K562 (cell line): Measurements from ENCODE around the gene FAM187B. TPM values are rescaled to one million over a fixed set of nuclear protein-coding genes. Genes with fewer than 3 reads are reported as not detected.
A peak's percentile ranks its signal among the peaks of the same experiment; 100 is the strongest.

Experiments used
- HIVEP1 ChIP-seq: fragments of 250-450 bp; sonication (Bioruptor Pico); IDR thresholded peaks from 2 replicates; pipeline ENCODE4 v1.4.0; 2020; ENCODE audit warnings: mild to moderate bottlenecking
- NR2C2 ChIP-seq, 2 experiments: fragments of 200-800 bp in 1 of 2; sonication (Bioruptor generic) in 1 of 2; sonication (generic) in 1 of 2; formaldehyde crosslinking in 1 of 2; IDR thresholded peaks; 2 replicates each; pipeline versions ENCODE4 v1.6.1 to v1.8.0; 2016 to 2022; ENCODE audit warnings: mild to moderate bottlenecking in 1 of 2, missing compliant biosample characterization in 1 of 2, missing genetic modification characterization in 1 of 2, missing genetic modification reagents in 1 of 2
- POLR2A ChIP-seq: fragments of 450-650 bp; conservative IDR thresholded peaks from 2 replicates; pipeline ENCODE4 v1.6.1; 2016
- TCF7L2 ChIP-seq: fragments of 150-350 bp; IDR thresholded peaks from 2 replicates; pipeline ENCODE4 v1.6.1; 2016; ENCODE audit warnings: low read depth, mild to moderate bottlenecking, low read length, moderate library complexity
- TCFL5 ChIP-seq: fragments of 250-450 bp; sonication (Bioruptor Pico); conservative IDR thresholded peaks from 2 replicates; pipeline ENCODE4 v1.6.1; 2021; ENCODE audit warnings: mild to moderate bottlenecking, moderate library complexity, matching md5 sums
- ZZZ3 ChIP-seq: fragments of 450-650 bp; IDR thresholded peaks from 2 replicates; pipeline ENCODE4 v1.6.1; 2016; ENCODE audit warnings: antibody characterized with exemption, mild to moderate bottlenecking, moderate library complexity
- polyA plus RNA-seq, 8 experiments: library from polyadenylated mRNA; depleted of rRNA in 4 of 8; stranded (reverse) in 5 of 8; unstranded in 3 of 8; fragments of >200 nt; fragmentation: Nextera tagmentation in 2 of 8; fragmentation: Illumina TruSeq in 1 of 8; extraction: Ambion mirVana in 2 of 8; extraction: Trizol in 1 of 8; gene quantifications; 2 replicates each; pipeline versions ENCODE4 v1.2.1 to v1.2.3, GENCODE V29; 2011 to 2014; ENCODE audit warnings: inconsistent platforms in 1 of 8, missing spikeins in 1 of 8
- total RNA-seq, 7 experiments: library from RNA; depleted of rRNA in 6 of 7; stranded (reverse); fragments of >200 nt in 6 of 7; fragmentation: Illumina TruSeq in 2 of 7; extraction: Trizol in 2 of 7; gene quantifications; 2 replicates each; pipeline versions ENCODE4 v1.2.1 to v1.2.3, GENCODE V29; 2011 to 2021; ENCODE audit warnings: low replicate concordance in 1 of 7
- TF ChIP-seq, protein P1 (sequence below): sonication (generic); formaldehyde crosslinking; IDR thresholded peaks from 2 replicates; pipeline ENCODE4 v1.8.0; 2022; ENCODE audit warnings: mild to moderate bottlenecking, missing genetic modification reagents, borderline replicate concordance
- TF ChIP-seq, protein P2 (sequence below): sonication (generic); formaldehyde crosslinking; IDR thresholded peaks from 2 replicates; pipeline ENCODE4 v1.8.0; 2022; ENCODE audit warnings: missing genetic modification reagents, mild to moderate bottlenecking, moderate library complexity, borderline replicate concordance
- TF ChIP-seq, protein P3 (sequence below): sonication (generic); formaldehyde crosslinking; IDR thresholded peaks from 2 replicates; pipeline ENCODE4 v1.4.0; 2020; ENCODE audit warnings: mild to moderate bottlenecking, missing genetic modification reagents
- TF ChIP-seq, protein P4 (sequence below): fragments of 450-650 bp; IDR thresholded peaks from 2 replicates; pipeline ENCODE4 v1.6.1; 2016; ENCODE audit warnings: mild to moderate bottlenecking, moderate library complexity

The FAM187B gene
- total and polyA plus RNA-seq, 9 of the 15 experiments (the other 6 are each of a cell fraction or from before 2014, with no cell fraction given), result 0.04 to 0.09 TPM; not detected in 7

DNA sequence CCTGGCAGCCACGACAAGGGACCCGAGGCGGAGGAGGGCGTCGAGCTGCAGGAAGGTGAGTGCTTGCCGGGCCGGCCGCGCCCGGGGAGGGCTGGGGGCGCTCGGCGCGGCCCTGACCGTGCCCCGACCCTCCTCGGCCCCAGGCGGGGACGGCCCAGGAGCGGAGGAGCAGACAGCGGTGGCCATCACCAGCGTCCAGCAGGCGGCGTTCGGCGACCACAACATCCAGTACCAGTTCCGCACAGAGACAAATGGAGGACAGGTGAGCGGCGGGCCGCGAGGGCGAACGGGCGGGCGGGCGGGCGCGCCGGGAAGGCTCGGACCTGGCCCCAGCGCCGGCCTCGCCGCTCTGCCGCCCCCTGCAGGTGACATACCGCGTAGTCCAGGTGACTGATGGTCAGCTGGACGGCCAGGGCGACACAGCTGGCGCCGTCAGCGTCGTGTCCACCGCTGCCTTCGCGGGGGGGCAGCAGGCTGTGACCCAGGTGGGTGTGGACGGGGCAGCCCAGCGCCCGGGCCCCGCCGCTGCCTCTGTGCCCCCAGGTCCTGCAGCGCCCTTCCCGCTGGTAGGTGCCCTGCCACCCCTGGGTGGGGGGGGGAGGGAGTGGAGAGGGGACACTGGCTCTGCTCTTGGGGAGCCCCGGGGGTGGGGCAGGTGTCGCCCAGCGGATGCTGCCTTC lies 41.0 kb upstream of the FAM187B start (continued):
- TF ChIP-seq, protein P1, sequence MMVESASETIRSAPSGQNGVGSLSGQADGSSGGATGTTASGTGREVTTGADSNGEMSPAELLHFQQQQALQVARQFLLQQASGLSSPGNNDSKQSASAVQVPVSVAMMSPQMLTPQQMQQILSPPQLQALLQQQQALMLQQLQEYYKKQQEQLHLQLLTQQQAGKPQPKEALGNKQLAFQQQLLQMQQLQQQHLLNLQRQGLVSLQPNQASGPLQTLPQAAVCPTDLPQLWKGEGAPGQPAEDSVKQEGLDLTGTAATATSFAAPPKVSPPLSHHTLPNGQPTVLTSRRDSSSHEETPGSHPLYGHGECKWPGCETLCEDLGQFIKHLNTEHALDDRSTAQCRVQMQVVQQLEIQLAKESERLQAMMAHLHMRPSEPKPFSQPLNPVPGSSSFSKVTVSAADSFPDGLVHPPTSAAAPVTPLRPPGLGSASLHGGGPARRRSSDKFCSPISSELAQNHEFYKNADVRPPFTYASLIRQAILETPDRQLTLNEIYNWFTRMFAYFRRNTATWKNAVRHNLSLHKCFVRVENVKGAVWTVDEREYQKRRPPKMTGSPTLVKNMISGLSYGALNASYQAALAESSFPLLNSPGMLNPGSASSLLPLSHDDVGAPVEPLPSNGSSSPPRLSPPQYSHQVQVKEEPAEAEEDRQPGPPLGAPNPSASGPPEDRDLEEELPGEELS (CRISPR knock-in tag), result peak; percentile 46; the same call in 1 of the 2 replicates
- TF ChIP-seq, protein P2, sequence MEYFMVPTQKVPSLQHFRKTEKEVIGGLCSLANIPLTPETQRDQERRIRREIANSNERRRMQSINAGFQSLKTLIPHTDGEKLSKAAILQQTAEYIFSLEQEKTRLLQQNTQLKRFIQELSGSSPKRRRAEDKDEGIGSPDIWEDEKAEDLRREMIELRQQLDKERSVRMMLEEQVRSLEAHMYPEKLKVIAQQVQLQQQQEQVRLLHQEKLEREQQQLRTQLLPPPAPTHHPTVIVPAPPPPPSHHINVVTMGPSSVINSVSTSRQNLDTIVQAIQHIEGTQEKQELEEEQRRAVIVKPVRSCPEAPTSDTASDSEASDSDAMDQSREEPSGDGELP (CRISPR knock-in tag), result peak; percentile 99
- no peak for TF ChIP-seq NR2C2 (CRISPR knock-in tag; IDR thresholded peaks at IDR 0.05)
- no peak for TF ChIP-seq NR2C2 (tag; IDR thresholded peaks at IDR 0.05)
- TF ChIP-seq ZZZ3, result no peak
- TF ChIP-seq, protein P3, sequence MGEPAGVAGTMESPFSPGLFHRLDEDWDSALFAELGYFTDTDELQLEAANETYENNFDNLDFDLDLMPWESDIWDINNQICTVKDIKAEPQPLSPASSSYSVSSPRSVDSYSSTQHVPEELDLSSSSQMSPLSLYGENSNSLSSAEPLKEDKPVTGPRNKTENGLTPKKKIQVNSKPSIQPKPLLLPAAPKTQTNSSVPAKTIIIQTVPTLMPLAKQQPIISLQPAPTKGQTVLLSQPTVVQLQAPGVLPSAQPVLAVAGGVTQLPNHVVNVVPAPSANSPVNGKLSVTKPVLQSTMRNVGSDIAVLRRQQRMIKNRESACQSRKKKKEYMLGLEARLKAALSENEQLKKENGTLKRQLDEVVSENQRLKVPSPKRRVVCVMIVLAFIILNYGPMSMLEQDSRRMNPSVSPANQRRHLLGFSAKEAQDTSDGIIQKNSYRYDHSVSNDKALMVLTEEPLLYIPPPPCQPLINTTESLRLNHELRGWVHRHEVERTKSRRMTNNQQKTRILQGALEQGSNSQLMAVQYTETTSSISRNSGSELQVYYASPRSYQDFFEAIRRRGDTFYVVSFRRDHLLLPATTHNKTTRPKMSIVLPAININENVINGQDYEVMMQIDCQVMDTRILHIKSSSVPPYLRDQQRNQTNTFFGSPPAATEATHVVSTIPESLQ (CRISPR knock-in tag), result no peak
- TF ChIP-seq, protein P4, sequence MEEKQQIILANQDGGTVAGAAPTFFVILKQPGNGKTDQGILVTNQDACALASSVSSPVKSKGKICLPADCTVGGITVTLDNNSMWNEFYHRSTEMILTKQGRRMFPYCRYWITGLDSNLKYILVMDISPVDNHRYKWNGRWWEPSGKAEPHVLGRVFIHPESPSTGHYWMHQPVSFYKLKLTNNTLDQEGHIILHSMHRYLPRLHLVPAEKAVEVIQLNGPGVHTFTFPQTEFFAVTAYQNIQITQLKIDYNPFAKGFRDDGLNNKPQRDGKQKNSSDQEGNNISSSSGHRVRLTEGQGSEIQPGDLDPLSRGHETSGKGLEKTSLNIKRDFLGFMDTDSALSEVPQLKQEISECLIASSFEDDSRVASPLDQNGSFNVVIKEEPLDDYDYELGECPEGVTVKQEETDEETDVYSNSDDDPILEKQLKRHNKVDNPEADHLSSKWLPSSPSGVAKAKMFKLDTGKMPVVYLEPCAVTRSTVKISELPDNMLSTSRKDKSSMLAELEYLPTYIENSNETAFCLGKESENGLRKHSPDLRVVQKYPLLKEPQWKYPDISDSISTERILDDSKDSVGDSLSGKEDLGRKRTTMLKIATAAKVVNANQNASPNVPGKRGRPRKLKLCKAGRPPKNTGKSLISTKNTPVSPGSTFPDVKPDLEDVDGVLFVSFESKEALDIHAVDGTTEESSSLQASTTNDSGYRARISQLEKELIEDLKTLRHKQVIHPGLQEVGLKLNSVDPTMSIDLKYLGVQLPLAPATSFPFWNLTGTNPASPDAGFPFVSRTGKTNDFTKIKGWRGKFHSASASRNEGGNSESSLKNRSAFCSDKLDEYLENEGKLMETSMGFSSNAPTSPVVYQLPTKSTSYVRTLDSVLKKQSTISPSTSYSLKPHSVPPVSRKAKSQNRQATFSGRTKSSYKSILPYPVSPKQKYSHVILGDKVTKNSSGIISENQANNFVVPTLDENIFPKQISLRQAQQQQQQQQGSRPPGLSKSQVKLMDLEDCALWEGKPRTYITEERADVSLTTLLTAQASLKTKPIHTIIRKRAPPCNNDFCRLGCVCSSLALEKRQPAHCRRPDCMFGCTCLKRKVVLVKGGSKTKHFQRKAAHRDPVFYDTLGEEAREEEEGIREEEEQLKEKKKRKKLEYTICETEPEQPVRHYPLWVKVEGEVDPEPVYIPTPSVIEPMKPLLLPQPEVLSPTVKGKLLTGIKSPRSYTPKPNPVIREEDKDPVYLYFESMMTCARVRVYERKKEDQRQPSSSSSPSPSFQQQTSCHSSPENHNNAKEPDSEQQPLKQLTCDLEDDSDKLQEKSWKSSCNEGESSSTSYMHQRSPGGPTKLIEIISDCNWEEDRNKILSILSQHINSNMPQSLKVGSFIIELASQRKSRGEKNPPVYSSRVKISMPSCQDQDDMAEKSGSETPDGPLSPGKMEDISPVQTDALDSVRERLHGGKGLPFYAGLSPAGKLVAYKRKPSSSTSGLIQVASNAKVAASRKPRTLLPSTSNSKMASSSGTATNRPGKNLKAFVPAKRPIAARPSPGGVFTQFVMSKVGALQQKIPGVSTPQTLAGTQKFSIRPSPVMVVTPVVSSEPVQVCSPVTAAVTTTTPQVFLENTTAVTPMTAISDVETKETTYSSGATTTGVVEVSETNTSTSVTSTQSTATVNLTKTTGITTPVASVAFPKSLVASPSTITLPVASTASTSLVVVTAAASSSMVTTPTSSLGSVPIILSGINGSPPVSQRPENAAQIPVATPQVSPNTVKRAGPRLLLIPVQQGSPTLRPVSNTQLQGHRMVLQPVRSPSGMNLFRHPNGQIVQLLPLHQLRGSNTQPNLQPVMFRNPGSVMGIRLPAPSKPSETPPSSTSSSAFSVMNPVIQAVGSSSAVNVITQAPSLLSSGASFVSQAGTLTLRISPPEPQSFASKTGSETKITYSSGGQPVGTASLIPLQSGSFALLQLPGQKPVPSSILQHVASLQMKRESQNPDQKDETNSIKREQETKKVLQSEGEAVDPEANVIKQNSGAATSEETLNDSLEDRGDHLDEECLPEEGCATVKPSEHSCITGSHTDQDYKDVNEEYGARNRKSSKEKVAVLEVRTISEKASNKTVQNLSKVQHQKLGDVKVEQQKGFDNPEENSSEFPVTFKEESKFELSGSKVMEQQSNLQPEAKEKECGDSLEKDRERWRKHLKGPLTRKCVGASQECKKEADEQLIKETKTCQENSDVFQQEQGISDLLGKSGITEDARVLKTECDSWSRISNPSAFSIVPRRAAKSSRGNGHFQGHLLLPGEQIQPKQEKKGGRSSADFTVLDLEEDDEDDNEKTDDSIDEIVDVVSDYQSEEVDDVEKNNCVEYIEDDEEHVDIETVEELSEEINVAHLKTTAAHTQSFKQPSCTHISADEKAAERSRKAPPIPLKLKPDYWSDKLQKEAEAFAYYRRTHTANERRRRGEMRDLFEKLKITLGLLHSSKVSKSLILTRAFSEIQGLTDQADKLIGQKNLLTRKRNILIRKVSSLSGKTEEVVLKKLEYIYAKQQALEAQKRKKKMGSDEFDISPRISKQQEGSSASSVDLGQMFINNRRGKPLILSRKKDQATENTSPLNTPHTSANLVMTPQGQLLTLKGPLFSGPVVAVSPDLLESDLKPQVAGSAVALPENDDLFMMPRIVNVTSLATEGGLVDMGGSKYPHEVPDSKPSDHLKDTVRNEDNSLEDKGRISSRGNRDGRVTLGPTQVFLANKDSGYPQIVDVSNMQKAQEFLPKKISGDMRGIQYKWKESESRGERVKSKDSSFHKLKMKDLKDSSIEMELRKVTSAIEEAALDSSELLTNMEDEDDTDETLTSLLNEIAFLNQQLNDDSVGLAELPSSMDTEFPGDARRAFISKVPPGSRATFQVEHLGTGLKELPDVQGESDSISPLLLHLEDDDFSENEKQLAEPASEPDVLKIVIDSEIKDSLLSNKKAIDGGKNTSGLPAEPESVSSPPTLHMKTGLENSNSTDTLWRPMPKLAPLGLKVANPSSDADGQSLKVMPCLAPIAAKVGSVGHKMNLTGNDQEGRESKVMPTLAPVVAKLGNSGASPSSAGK, result no peak
- no peak for TF ChIP-seq TCFL5
- no peak for TF ChIP-seq HIVEP1
- TF ChIP-seq TCF7L2, result no peak
- TF ChIP-seq POLR2A, result 0 out of 2 replicates have a peak, but pooled peaks have one; percentile 34
